OCI-LY1 (cell line): ENCODE results near the gene CBX7.

Experiments used
- H2AFZ ChIP-seq: fragments of 200-600 bp; sonication (generic), shearing (Covaris generic); 2 replicates; pipeline ENCODE4 v1.6.0; 2014; ENCODE audit warnings: antibody characterized with exemption, mild to moderate bottlenecking, low read length
- H3F3A ChIP-seq: fragments of 200-600 bp; sonication (generic), shearing (Covaris generic); 2 replicates; pipeline ENCODE4 v1.6.0; 2014; ENCODE audit warnings: mild to moderate bottlenecking, antibody characterized with exemption, low read length, moderate library complexity; ENCODE audit not compliant: insufficient read depth
- H3K27ac ChIP-seq: fragments of 200-600 bp; sonication (generic); 2 replicates; pipeline ENCODE4 v1.5.1; 2014; ENCODE audit warnings: low read length, mixed run types, mild to moderate bottlenecking, low read depth; ENCODE audit not compliant: poor library complexity, severe bottlenecking
- H3K27me3 ChIP-seq: fragments of 200-600 bp; sonication (generic); 2 replicates; pipeline ENCODE4 v1.6.0; 2014; ENCODE audit warnings: antibody characterized with exemption, mild to moderate bottlenecking, low read length, moderate library complexity; ENCODE audit not compliant: insufficient read depth
- H3K36me3 ChIP-seq: fragments of 200-600 bp; sonication (generic); 2 replicates; pipeline ENCODE4 v1.6.1; 2014; ENCODE audit warnings: mild to moderate bottlenecking, antibody characterized with exemption, low read length, moderate library complexity, mixed read lengths; ENCODE audit not compliant: insufficient read depth
- H3K4me1 ChIP-seq: fragments of 200-600 bp; sonication (generic); 2 replicates; pipeline ENCODE4 v1.5.1; 2014; ENCODE audit warnings: mild to moderate bottlenecking, low read length, moderate library complexity; ENCODE audit not compliant: insufficient read depth, severe bottlenecking
- H3K4me2 ChIP-seq: fragments of 200-600 bp; sonication (generic), shearing (Covaris generic); 2 replicates; pipeline ENCODE4 v1.6.1; 2014; ENCODE audit warnings: low read length
- H3K4me3 ChIP-seq: fragments of 200-600 bp; sonication (generic); 2 replicates; pipeline ENCODE4 v1.5.1; 2014; ENCODE audit warnings: low read length, low read depth, mild to moderate bottlenecking, mixed read lengths; ENCODE audit not compliant: poor library complexity, severe bottlenecking
- H3K79me2 ChIP-seq: fragments of 200-600 bp; shearing (Covaris generic); 2 replicates; pipeline ENCODE4 v1.6.1; 2016; ENCODE audit warnings: mixed run types, low read length, mixed read lengths; ENCODE audit not compliant: insufficient read depth
- H3K9ac ChIP-seq: fragments of 200-600 bp; sonication (generic), shearing (Covaris generic); 2 replicates; pipeline ENCODE4 v1.6.1; 2014; ENCODE audit warnings: mild to moderate bottlenecking, low read length, mixed read lengths
- H3K9me2 ChIP-seq: fragments of 200-600 bp; sonication (generic), shearing (Covaris generic); 2 replicates; pipeline ENCODE4 v1.6.1; 2014; ENCODE audit warnings: low read depth, mild to moderate bottlenecking, low read length, mixed read lengths
- H3K9me3 ChIP-seq: fragments of 200-600 bp; shearing (Covaris generic); 2 replicates; pipeline ENCODE4 v1.6.1; 2014; ENCODE audit warnings: low read length, mixed read lengths
- H4K20me1 ChIP-seq: fragments of 200-600 bp; sonication (generic), shearing (Covaris generic); 2 replicates; pipeline ENCODE4 v1.6.0; 2016; ENCODE audit warnings: mild to moderate bottlenecking, low read length; ENCODE audit not compliant: insufficient read depth
- EZH2 ChIP-seq: fragments of 200-600 bp; sonication (generic), shearing (Covaris generic); IDR thresholded peaks from 2 replicates; pipeline ENCODE4 v1.8.0; 2017; ENCODE audit warnings: borderline replicate concordance, mixed run types, mild to moderate bottlenecking, antibody characterized with exemption, low read length, moderate library complexity, mixed read lengths
- TF ChIP-seq, protein P1 (sequence below): fragments of 200-600 bp; sonication (generic), shearing (Covaris generic); IDR thresholded peaks from 2 replicates; pipeline ENCODE4 v1.5.1; 2017; ENCODE audit warnings: mild to moderate bottlenecking, antibody characterized with exemption, low read length, moderate library complexity, mixed read lengths

Gene CBX7

DNA sequence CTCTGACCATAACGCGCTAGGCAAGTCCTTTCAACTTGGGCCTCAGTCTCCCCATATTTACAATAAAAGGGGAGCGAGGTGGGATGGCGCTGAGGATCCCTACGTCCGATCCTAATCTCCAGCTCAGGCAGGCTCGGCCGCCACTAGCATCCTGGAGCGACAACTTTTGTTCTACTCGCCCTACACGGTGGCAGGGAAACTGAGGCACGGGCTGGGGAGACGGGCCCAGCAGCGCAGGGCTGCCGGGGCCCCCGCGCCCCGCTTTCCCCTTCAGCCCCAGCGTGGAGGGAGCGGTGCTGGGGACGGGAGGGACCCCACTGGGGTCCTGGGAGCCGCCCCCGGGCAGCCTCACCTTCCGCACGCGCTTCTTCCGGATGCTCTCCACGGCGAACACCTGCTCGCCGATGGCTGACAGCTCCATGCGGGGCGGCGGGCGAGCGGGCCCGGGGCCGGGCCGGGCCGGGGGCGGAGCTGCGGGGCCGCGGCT is 413 bp downstream of the CBX7 start:
- peak overlapping the region; percentile 92 for H3K4me3 ChIP-seq
- H3K27ac ChIP-seq = peak overlapping the region; percentile 81
- no peaks in the 10 kb centered on the region for H3F3A ChIP-seq
- H3K9ac ChIP-seq = peak overlapping the region; percentile 98
- TF ChIP-seq EZH2 = no peak
- TF ChIP-seq, protein P1, sequence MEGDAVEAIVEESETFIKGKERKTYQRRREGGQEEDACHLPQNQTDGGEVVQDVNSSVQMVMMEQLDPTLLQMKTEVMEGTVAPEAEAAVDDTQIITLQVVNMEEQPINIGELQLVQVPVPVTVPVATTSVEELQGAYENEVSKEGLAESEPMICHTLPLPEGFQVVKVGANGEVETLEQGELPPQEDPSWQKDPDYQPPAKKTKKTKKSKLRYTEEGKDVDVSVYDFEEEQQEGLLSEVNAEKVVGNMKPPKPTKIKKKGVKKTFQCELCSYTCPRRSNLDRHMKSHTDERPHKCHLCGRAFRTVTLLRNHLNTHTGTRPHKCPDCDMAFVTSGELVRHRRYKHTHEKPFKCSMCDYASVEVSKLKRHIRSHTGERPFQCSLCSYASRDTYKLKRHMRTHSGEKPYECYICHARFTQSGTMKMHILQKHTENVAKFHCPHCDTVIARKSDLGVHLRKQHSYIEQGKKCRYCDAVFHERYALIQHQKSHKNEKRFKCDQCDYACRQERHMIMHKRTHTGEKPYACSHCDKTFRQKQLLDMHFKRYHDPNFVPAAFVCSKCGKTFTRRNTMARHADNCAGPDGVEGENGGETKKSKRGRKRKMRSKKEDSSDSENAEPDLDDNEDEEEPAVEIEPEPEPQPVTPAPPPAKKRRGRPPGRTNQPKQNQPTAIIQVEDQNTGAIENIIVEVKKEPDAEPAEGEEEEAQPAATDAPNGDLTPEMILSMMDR = no peak
- no peaks in the 10 kb centered on the region for H3K79me2 ChIP-seq
- H2AFZ ChIP-seq = no peak overlapping the region
- no peaks in the 10 kb centered on the region for H3K9me3 ChIP-seq
- H3K4me1 ChIP-seq = peaks cover 51% of the 10 kb centered on the region
- peak overlapping the region; percentile 71 for H3K4me2 ChIP-seq
- H3K9me2 ChIP-seq = no peaks in the 10 kb centered on the region
- no peaks in the 10 kb centered on the region for H4K20me1 ChIP-seq
- H3K36me3 ChIP-seq = peaks cover 19% of the 10 kb centered on the region; the same call in 1 of the 2 replicates
- H3K27me3 ChIP-seq = peaks cover 4% of the 10 kb centered on the region; the same call in 1 of the 2 replicates

- TF ChIP-seq, protein P1 = no peak
- TF ChIP-seq EZH2 = no peak
- Histone ChIP-seq H3K4me2 (peak overlapping the region; percentile 71), H3K27me3 (peaks cover 4% of the 10 kb centered on the region; the same call in 1 of the 2 replicates), H4K20me1 (no peaks in the 10 kb centered on the region), H3K4me1 (peaks cover 54% of the 10 kb centered on the region), H3F3A (0 out of 2 replicates have a peak, but pooled peaks cover under 1% of the 10 kb centered on the region), H3K9me3 (no peaks in the 10 kb centered on the region), H3K36me3 (peaks cover 19% of the 10 kb centered on the region; the same call in 1 of the 2 replicates), H3K79me2 (no peaks in the 10 kb centered on the region), H3K27ac (peak overlapping the region; percentile 81), H3K4me3 (peak overlapping the region; percentile 92), H3K9me2 (no peaks in the 10 kb centered on the region), H2AFZ (no peak overlapping the region), H3K9ac (peak overlapping the region; percentile 98)
These were observed 1.0 kb downstream of the CBX7 start for GRCh38 chr22:39151329-39151975.

DNA sequence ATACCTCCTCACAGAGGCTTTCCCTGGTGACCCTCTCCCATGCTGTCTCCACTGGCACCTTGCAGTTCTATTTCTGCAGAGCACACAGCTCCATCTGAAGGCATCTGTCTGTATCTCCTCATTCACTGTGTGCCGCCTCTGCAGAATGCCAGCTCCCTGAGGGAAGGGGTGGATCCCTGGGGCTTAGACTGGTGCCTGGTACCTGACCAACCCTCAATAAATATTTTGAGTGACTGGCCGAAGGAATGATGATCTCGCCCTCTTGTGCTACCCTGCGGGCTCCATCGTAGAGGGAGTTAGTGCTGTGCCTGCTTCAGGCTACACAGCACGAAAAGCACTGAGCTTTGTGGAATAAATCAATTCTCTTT is 1.6 kb downstream of the CBX7 start:
- Histone ChIP-seq H3K79me2 (no peaks in the 10 kb centered on the region), H2AFZ (no peak overlapping the region), H3K36me3 (peaks cover 19% of the 10 kb centered on the region; the same call in 1 of the 2 replicates), H3K9me2 (no peaks in the 10 kb centered on the region), H3K4me3 (peak overlapping the region; percentile 92), H3K4me1 (peaks cover 60% of the 10 kb centered on the region), H4K20me1 (no peaks in the 10 kb centered on the region), H3K27me3 (peaks cover 4% of the 10 kb centered on the region; the same call in 1 of the 2 replicates), H3F3A (0 out of 2 replicates have a peak, but pooled peaks cover 5% of the 10 kb centered on the region), H3K27ac (peak overlapping the region; percentile 81), H3K9me3 (no peaks in the 10 kb centered on the region), H3K4me2 (peak overlapping the region; percentile 71), H3K9ac (peak overlapping the region; percentile 98; the same call in 1 of the 2 replicates)
- TF ChIP-seq, protein P1 = no peak
- TF ChIP-seq EZH2 = no peak
